ENCODE results near the gene KCNK3.

KCNK3 gene

GRCh38 chr2:26722328-26722727 is 29.8 kb downstream of the KCNK3 start:
- TF ChIP-seq ZFX (IDR thresholded peaks at IDR 0.05; ENCODE audit: borderline replicate concordance) (no peak), CTCF (IDR thresholded peaks at IDR 0.05) (no peak)
- H3K27ac ChIP-seq = no peak overlapping the region

GRCh38 chr2:26722911-26723310 is 30.4 kb downstream of the KCNK3 start:
- no peak overlapping the region for H3K27ac ChIP-seq

GRCh38 chr2:26723475-26723874 is 31.0 kb downstream of the KCNK3 start:
- TF ChIP-seq ZFX (IDR thresholded peaks at IDR 0.05; ENCODE audit: borderline replicate concordance) (no peak), CTCF (IDR thresholded peaks at IDR 0.05) (no peak)

More at GRCh38 chr2:26722911-26723310, 30.4 kb downstream of the KCNK3 start:
- TF ChIP-seq ZFX (IDR thresholded peaks at IDR 0.05; ENCODE audit: borderline replicate concordance) (no peak), CTCF (IDR thresholded peaks at IDR 0.05) (no peak)

DNA sequence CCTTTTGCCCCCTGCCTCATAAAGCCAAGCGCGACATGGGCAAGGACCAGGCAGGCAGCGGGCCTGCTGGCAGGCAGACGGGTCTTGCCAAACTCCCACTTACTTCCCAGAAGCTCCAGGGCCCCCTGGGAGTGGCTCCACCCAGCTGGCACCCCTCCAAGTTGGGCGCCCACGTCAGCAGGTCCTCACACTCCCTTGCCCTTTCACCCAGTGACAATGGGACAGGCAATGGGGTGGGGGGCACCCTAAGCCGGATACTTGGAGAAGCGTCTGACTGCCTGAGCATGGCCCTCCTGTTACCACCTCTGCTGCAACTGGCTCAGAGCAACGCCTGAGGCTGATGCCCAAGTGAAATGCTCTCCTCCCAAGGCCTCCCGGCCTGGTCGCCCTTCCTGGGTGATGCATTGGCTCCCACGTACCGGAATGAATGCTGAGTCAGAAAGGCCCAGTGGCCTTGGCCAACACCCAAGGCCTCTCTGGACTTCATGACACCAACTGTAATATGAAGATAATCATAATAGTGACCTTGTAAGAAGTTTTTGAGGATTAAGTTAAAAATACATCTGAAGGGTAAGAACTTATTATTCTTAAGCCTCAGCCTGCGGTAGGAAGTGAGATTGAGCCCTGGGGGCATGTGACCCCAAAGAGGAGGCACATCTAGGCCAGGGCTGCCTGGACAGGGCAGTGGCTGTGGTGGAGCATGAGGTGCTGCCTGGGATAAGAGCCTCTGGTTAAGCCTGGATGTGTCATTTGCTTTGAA is 31.6 kb downstream of the KCNK3 start:
- no peak for TF ChIP-seq ZFX (IDR thresholded peaks at IDR 0.05; ENCODE audit: borderline replicate concordance)
- no peak for TF ChIP-seq CTCF (IDR thresholded peaks at IDR 0.05)
- no peak overlapping the region for H3K27ac ChIP-seq

More at GRCh38 chr2:26723475-26723874, 31.0 kb downstream of the KCNK3 start:
- H3K27ac ChIP-seq = no peak overlapping the region

GRCh38 chr2:26724784-26725520 is 32.4 kb downstream of the KCNK3 start:
- no peak overlapping the region for H3K27ac ChIP-seq
- no peak for TF ChIP-seq ZFX (IDR thresholded peaks at IDR 0.05; ENCODE audit: borderline replicate concordance)
- no peak for TF ChIP-seq CTCF (IDR thresholded peaks at IDR 0.05)

DNA sequence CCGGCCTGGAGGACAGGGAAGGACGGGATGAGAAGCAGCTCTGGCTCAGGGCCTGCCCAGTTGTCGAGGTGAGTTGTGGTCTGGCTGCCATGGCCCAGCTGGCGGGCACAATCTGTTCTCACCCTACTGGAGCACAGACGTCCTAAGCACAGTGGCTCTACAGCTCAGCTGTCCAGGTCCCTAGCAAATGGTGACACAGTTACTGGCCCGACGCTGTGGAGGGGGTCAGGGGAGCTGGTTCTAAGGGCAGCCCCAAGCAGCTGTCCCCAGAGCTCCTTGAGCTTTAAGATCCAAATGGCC is 32.9 kb downstream of the KCNK3 start:
- TF ChIP-seq CTCF (IDR thresholded peaks at IDR 0.05) (no peak), ZFX (IDR thresholded peaks at IDR 0.05; ENCODE audit: borderline replicate concordance) (no peak)
- H3K27ac ChIP-seq = no peak overlapping the region

- TF ChIP-seq ZFX (IDR thresholded peaks at IDR 0.05; ENCODE audit: borderline replicate concordance) (no peak), CTCF (IDR thresholded peaks at IDR 0.05) (no peak)
- H3K27ac ChIP-seq = no peak overlapping the region
Observed at GRCh38 chr2:26726228-26726627, 33.7 kb downstream of the KCNK3 start.
